ENCODE results near the gene STK32A.

DNA sequence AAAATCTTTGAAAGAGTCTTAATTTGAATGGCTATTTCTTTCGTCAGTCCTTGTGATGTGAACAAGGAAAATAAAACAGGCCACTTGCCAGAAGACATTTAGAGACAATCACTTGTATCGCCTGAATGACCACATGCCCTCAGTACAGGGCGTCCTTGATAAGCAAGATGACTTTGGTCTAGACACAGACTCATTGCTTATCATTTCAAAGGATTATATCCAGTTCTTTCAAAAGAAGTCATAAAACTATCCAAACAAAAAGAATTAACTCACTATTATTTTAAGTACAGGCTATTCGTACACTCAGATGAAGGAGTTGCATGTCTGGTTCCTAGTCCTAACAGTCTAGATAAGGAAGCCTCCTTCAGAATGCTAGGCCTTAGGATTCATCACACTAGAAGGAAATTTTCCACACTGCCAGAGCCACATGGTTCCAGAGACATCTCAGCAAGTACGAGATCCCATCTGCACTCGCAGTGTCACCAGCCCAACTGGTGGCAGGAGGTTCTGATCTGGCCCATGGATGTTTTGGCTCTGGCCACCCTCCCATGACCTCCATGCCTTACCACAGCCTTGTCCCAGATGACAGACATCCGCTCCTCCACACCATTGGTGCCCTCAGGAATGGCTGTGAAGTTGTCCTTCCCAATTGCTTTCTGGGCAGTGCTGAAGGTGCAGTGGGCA lies 165.4 kb downstream of the STK32A start:
- TF ChIP-seq CTCF (IDR thresholded peaks at IDR 0.05), result no peak
- TF ChIP-seq POLR2A (IDR thresholded peaks at IDR 0.05), result no peak
- TF ChIP-seq POLR2AphosphoS5 (IDR thresholded peaks at IDR 0.05), result no peak
